GM12878 (cell line): Measurements from ENCODE around the gene LRP10. TPM values are rescaled to one million over a fixed set of nuclear protein-coding genes. Genes with fewer than 3 reads are reported as not detected.

Experiments
- ATAC-seq: fragments of 200-7000 bp; cut with Tn5 transposase; 3 replicates; pipeline ENCODE4 v1.9.1; 2020; ENCODE audit warnings: mild to moderate bottlenecking, moderate library complexity
- BruUV-seq: library from RNA; stranded (reverse); fragments of 400-500 nt; replicated peaks from 2 replicates; lab custom pipeline; 2021; lab: Mats Ljungman, UMichigan
- CTCF ChIA-PET: fragments of 300-600 bp; sonication (Branson Sonifier 250); formaldehyde crosslinking; extraction: SDS; loops from one replicate; lab custom pipeline; 2021; ENCODE audit warnings: inconsistent platforms; lab: Yijun Ruan, JAX
- POLR2A ChIA-PET: fragments of 350-600 bp; formaldehyde crosslinking; extraction: SDS; loops from one replicate; lab custom pipeline; 2021; ENCODE audit warnings: inconsistent platforms; lab: Charles Lee
- RAD21 ChIA-PET: fragments of 300-600 bp; sonication (Branson Sonifier 250); formaldehyde crosslinking; loops from one replicate; lab custom pipeline; 2023; ENCODE audit warnings: antibody characterized with exemption; ENCODE audit not compliant: unreplicated experiment; lab: Charles Lee
- SMC1A ChIA-PET: fragments of 300-600 bp; sonication (Branson Sonifier 250); formaldehyde crosslinking; loops from one replicate; lab custom pipeline; 2023; ENCODE audit not compliant: unreplicated experiment, uncharacterized antibody; lab: Charles Lee
- DNase-seq: peaks from one replicate; pipeline ENCODE4 v3.0.0-alpha.2; 2011; ENCODE audit warnings: low read depth, low spot score
- FAIRE-seq: peaks from 3 replicates; lab custom pipeline; 2011; peaks lifted over from hg19 to GRCh38; lab: Jason Lieb, UNC
- H2AFZ ChIP-seq: 2 replicates; pipeline ENCODE4 v1.6.0; 2011; ENCODE audit warnings: low read depth, low read length, control low read depth; ENCODE audit not compliant: control insufficient read depth
- H3K27ac ChIP-seq: 2 replicates; pipeline ENCODE4 v1.5.1; 2011; ENCODE audit warnings: control low read depth; ENCODE audit not compliant: control insufficient read depth, insufficient read depth
- H3K27me3 ChIP-seq, 2 experiments: replicated peaks in 1 of 2; 2 replicates each; pipeline versions ENCODE4 v1.6.0 to v1.6.1; 2011; ENCODE audit warnings: low read length in 1 of 2; ENCODE audit not compliant: control insufficient read depth in 2 of 2, insufficient read depth in 2 of 2
- H3K36me3 ChIP-seq, 2 experiments: 2 replicates each; pipeline ENCODE4 v1.5.1; 2011; ENCODE audit warnings: low read length in 1 of 2; ENCODE audit not compliant: control insufficient read depth in 2 of 2, insufficient read depth in 2 of 2
- H3K4me1 ChIP-seq: 2 replicates; pipeline ENCODE4 v1.6.1; 2011; ENCODE audit warnings: mild to moderate bottlenecking, low read length, moderate library complexity, mixed read lengths; ENCODE audit not compliant: control insufficient read depth, insufficient read depth
- H3K4me2 ChIP-seq: 2 replicates; pipeline ENCODE4 v1.6.0; 2011; ENCODE audit warnings: control low read depth; ENCODE audit not compliant: control insufficient read depth, insufficient read depth
- H3K4me3 ChIP-seq: fragments of 200-600 bp; sonication (generic); 2 replicates; pipeline ENCODE4 v1.5.1; 2016
- H3K79me2 ChIP-seq: 2 replicates; pipeline ENCODE4 v1.6.0; 2011; ENCODE audit warnings: low read length; ENCODE audit not compliant: control insufficient read depth, insufficient read depth
- H3K9ac ChIP-seq: 2 replicates; pipeline ENCODE4 v1.8.0; 2011; ENCODE audit warnings: low read length, control low read depth, mixed read lengths; ENCODE audit not compliant: control insufficient read depth, insufficient read depth
- H3K9me3 ChIP-seq: replicated peaks from 3 replicates; pipeline ENCODE4 v1.5.1; 2011; ENCODE audit warnings: mild to moderate bottlenecking, low read length; ENCODE audit not compliant: control insufficient read depth, insufficient read depth
- H4K20me1 ChIP-seq: 2 replicates; pipeline ENCODE4 v1.6.0; 2011; ENCODE audit not compliant: control insufficient read depth, insufficient read depth
- BHLHE40 ChIP-seq, 2 experiments: fragments of 450-650 bp in 1 of 2; IDR thresholded peaks; 2 replicates each; pipeline ENCODE4 v1.6.1; 2011 to 2017; ENCODE audit warnings: low read depth in 2 of 2, borderline replicate concordance in 1 of 2, improper control_type of control experiment in 1 of 2, low read length in 1 of 2, mild to moderate bottlenecking in 1 of 2
- CBFB ChIP-seq: IDR thresholded peaks from 2 replicates; pipeline ENCODE4 v1.6.1; 2016; ENCODE audit warnings: antibody characterized with exemption, low read depth
- POLR2A ChIP-seq: IDR thresholded peaks from 2 replicates; pipeline ENCODE4 v1.6.1; 2011; ENCODE audit warnings: low read depth, mild to moderate bottlenecking, low read length
- RUNX3 ChIP-seq: IDR thresholded peaks from 2 replicates; pipeline ENCODE4 v1.6.1; 2012; ENCODE audit warnings: low read length, inconsistent platforms
- YY1 ChIP-seq: IDR thresholded peaks from 2 replicates; pipeline ENCODE4 v1.6.1; 2011; ENCODE audit warnings: low read depth, mild to moderate bottlenecking, low read length
- ZSCAN29 ChIP-seq: fragments of 450-650 bp; IDR thresholded peaks from 2 replicates; pipeline ENCODE4 v1.6.1; 2017; ENCODE audit warnings: mild to moderate bottlenecking, moderate library complexity
- WGBS: methylation state at CpG from one replicate; pipeline ENCODE4 v1.1.6; 2016; ENCODE audit warnings: low lambda C conversion rate; ENCODE audit not compliant: insufficient replicate concordance, insufficient coverage; ENCODE audit errors: missing lambda C conversion rate; 5-methylcytosine and 5-hydroxymethylcytosine counted together
- in situ Hi-C: fragments of 300-500 bp; cut with MboI; formaldehyde crosslinking; loops from 9 replicates; pipeline ENCODE4 v1.14.3; 2018; ENCODE audit warnings: mixed read lengths
- intact Hi-C: fragments of 100-400 bp; cut with micrococcal nuclease; formaldehyde crosslinking; loops from one replicate; pipeline ENCODE4 v1.14.2; 2022; ENCODE audit not compliant: unreplicated experiment
- polyA plus RNA-seq, 11 experiments: library from polyadenylated mRNA; depleted of rRNA in 4 of 11; unstranded in 6 of 11; stranded (reverse) in 5 of 11; fragments of >200 nt; fragmentation: Nextera tagmentation in 4 of 11; fragmentation: Illumina TruSeq in 1 of 11; extraction: Ambion mirVana in 4 of 11; extraction: Trizol in 1 of 11; gene quantifications; 1 replicate in 1 of 11; 2 replicates in 10 of 11; pipeline versions ENCODE4 v1.2.1 to v1.2.3, GENCODE V29; 2011 to 2016; ENCODE audit warnings: inconsistent platforms in 2 of 11, missing spikeins in 2 of 11, low read depth in 1 of 11
- total RNA-seq, 4 experiments: library from RNA; depleted of rRNA in 3 of 4; stranded (reverse); fragments of >200 nt in 3 of 4; fragmentation: Illumina TruSeq in 1 of 4; extraction: Trizol in 1 of 4; gene quantifications; 2 replicates each; pipeline versions ENCODE4 v1.2.1 to v1.2.3, GENCODE V29; 2013 to 2021
- TF ChIP-seq, protein P1 (sequence below): fragments of 450-650 bp; formaldehyde crosslinking; IDR thresholded peaks from 2 replicates; pipeline ENCODE4 v1.5.0; 2022; ENCODE audit warnings: mild to moderate bottlenecking, missing genetic modification characterization

Gene LRP10
- total and polyA plus RNA-seq, 10 of the 15 experiments (the other 5 are each of a cell fraction or from before 2014, with no cell fraction given) = 3.0 to 56.9 (median 20.9) TPM

DNA sequence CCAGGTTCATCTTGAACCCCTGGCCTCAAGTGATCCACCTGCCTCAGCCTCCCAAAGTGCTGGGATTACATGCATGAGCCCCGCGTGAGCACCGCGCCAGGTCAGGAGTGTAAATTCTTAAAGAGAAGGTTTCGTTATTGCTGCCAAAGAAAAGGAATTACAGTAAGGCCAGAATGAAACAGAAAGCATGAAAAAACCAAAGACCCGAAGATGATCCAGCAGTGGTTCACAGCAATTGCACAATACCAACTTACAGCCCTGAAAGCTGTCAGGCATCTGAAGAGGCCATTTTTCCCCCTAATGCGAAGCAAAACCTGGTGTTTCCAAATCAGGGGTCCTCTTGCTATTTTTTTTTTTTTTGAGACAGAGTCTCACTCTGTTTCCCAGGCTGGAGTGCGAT lies 37.1 kb downstream of the LRP10 start:
- Histone ChIP-seq H3K4me2 (no peak overlapping the region), H3K4me1 (no peaks in the 10 kb centered on the region), H4K20me1 (no peaks in the 10 kb centered on the region), H3K79me2 (peaks cover 12% of the 10 kb centered on the region), H3K27me3 (no peaks in the 10 kb centered on the region), H2AFZ (no peak overlapping the region), H3K27ac (no peak overlapping the region), H3K9me3 (no peaks in the 10 kb centered on the region), H3K4me3 (no peak overlapping the region), H3K9ac (no peak overlapping the region), H3K36me3 (peaks cover 11 to 36% of the 10 kb centered on the region in 2 experiments)
- intact Hi-C loops = no loop called here
- no TSS peak for BruUV-seq
- no peak for FAIRE-seq
- RAD21 ChIA-PET = interaction anchor here (1.1 to 1.3 kb wide), 2 partner anchors 8 to 20 kb away, joined by 3 to 4 read pairs; no protein-coding TSS in a partner anchor
- SMC1A ChIA-PET = interaction anchor here (0.9 to 1.3 kb wide), 4 partner anchors 21 to 251 kb away, joined by 3 to 4 read pairs (median 4); no protein-coding TSS in a partner anchor
- ATAC-seq = no peak
- CTCF ChIA-PET = no interaction called here
- DNase-seq = no peak
- POLR2A ChIA-PET = no interaction called here
- 95% methylated on average over 7 of the region's 8 CpGs for WGBS
- TF ChIP-seq BHLHE40 (IDR thresholded peaks at IDR 0.05; ENCODE audit: borderline replicate concordance in 1 of 2, low read depth in 2 of 2, low read length in 1 of 2) (no peak), POLR2A (no peak), RUNX3 (no peak), CBFB (no peak), YY1 (no peak), ZSCAN29 (no peak)
- TF ChIP-seq, protein P1, sequence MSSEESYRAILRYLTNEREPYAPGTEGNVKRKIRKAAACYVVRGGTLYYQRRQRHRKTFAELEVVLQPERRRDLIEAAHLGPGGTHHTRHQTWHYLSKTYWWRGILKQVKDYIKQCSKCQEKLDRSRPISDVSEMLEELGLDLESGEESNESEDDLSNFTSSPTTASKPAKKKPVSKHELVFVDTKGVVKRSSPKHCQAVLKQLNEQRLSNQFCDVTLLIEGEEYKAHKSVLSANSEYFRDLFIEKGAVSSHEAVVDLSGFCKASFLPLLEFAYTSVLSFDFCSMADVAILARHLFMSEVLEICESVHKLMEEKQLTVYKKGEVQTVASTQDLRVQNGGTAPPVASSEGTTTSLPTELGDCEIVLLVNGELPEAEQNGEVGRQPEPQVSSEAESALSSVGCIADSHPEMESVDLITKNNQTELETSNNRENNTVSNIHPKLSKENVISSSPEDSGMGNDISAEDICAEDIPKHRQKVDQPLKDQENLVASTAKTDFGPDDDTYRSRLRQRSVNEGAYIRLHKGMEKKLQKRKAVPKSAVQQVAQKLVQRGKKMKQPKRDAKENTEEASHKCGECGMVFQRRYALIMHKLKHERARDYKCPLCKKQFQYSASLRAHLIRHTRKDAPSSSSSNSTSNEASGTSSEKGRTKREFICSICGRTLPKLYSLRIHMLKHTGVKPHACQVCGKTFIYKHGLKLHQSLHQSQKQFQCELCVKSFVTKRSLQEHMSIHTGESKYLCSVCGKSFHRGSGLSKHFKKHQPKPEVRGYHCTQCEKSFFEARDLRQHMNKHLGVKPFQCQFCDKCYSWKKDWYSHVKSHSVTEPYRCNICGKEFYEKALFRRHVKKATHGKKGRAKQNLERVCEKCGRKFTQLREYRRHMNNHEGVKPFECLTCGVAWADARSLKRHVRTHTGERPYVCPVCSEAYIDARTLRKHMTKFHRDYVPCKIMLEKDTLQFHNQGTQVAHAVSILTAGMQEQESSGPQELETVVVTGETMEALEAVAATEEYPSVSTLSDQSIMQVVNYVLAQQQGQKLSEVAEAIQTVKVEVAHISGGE (CRISPR knock-in tag) = no peak
- in situ Hi-C loops = no loop called here
